ENCODE results near the gene MIS18A. TPM values are rescaled to one million over a fixed set of nuclear protein-coding genes. Genes with fewer than 3 reads are reported as not detected.

MIS18A gene
- total RNA-seq, 1 donor from 2014 or later, result 5.0 TPM

DNA sequence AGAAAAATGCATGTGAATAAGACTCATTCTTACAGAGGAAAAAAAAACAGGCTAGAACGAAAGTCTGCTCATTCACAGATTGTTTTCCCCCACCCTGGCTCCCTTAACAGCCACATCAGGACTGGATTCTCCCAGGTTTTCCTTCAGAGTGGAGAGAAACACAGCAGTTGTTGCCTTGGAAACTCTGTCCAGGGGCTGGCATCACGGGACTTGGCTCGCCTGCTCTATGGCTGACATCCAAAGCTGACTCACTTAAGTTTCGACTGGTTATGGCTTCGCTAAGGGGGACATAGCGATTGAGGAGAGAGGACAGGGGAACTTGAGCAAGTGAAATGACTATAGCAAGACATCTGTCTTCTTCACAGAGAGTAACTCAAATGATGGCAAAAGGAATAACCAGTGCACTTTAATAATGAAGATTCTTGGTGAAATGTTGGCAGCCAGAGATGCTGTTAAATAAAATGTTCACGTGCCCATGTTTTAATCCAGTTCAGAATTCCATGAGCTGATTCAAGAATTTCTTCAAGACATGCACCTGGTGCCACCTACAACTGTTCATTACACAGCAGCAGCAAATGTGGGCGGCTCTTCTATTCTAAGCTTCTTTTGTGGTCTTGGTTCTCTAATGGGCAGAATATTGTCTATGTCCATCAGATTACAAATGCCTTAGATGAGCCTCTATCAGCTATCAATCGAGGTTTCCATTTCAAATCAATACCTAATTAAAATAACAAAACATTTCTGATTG lies 21.8 kb downstream of the MIS18A start:
- TF ChIP-seq CTCF (IDR thresholded peaks at IDR 0.05), result no peak
- Mint-ChIP-seq H3K27me3 (ENCODE audit: low read depth) (no peaks in the 10 kb centered on the region), H3K9me3 (ENCODE audit: low read depth) (no peaks in the 10 kb centered on the region), H3K4me3 (ENCODE audit: unreplicated experiment) (no peak overlapping the region), H3K4me1 (ENCODE audit: low read depth) (peaks cover 41% of the 10 kb centered on the region), H3K27ac (ENCODE audit: unreplicated experiment) (peak overlapping the region; percentile 90), H3K36me3 (ENCODE audit: low read depth) (no peaks in the 10 kb centered on the region)
- DNase-seq (ENCODE audit: low spot score), result no peak

DNA sequence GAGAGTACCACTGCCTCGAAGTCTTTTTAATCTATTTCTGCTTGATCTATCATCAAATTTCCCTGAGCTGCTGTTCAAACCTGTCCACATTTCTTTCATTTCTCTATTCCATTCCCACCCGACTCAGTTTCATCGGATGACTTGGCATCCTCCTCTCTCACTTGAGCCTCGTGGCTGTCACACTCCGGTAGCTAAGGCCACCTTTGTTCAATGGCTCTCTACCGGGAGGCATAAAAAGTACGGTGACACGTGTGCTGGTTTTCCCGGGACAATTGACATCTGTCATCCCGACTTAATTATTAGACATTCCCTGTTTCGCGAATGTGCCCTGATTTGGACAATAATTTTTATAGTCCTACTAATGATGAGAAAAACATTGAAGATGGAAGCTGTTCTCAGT lies 22.6 kb downstream of the MIS18A start:
- peak overlapping the region; percentile 90 for H3K27ac Mint-ChIP-seq (ENCODE audit: unreplicated experiment)
- no peak for DNase-seq (ENCODE audit: low spot score)

GRCh38 chr21:32253215-32253641 lies 25.6 kb downstream of the MIS18A start:
- no peak for TF ChIP-seq CTCF (IDR thresholded peaks at IDR 0.05)
- Mint-ChIP-seq H3K4me1 (ENCODE audit: low read depth) (peaks cover 50% of the 10 kb centered on the region), H3K36me3 (ENCODE audit: low read depth) (peaks cover 1% of the 10 kb centered on the region), H3K27me3 (ENCODE audit: low read depth) (peaks cover 3% of the 10 kb centered on the region), H3K27ac (ENCODE audit: unreplicated experiment) (peak overlapping the region; percentile 15), H3K9me3 (ENCODE audit: low read depth) (no peaks in the 10 kb centered on the region), H3K4me3 (ENCODE audit: unreplicated experiment) (no peak overlapping the region)
- no peak for DNase-seq (ENCODE audit: low spot score)

More for the DNA sequence above, 22.6 kb downstream of the MIS18A start:
- Mint-ChIP-seq H3K4me3 (ENCODE audit: unreplicated experiment) (no peak overlapping the region), H3K9me3 (ENCODE audit: low read depth) (no peaks in the 10 kb centered on the region), H3K27me3 (ENCODE audit: low read depth) (peaks cover 3% of the 10 kb centered on the region), H3K36me3 (ENCODE audit: low read depth) (peaks cover 1% of the 10 kb centered on the region), H3K4me1 (ENCODE audit: low read depth) (peaks cover 41% of the 10 kb centered on the region)
- TF ChIP-seq CTCF (IDR thresholded peaks at IDR 0.05), result no peak

- Mint-ChIP-seq H3K4me1 (ENCODE audit: low read depth) (peaks cover 42% of the 10 kb centered on the region), H3K36me3 (ENCODE audit: low read depth) (peaks cover 1% of the 10 kb centered on the region), H3K9me3 (ENCODE audit: low read depth) (no peaks in the 10 kb centered on the region), H3K27ac (ENCODE audit: unreplicated experiment) (no peak overlapping the region), H3K27me3 (ENCODE audit: low read depth) (peaks cover 3% of the 10 kb centered on the region), H3K4me3 (ENCODE audit: unreplicated experiment) (no peak overlapping the region)
- no peak for TF ChIP-seq CTCF (IDR thresholded peaks at IDR 0.05)
- no peak for DNase-seq (ENCODE audit: low spot score)
Observed at GRCh38 chr21:32252136-32252535, 26.7 kb downstream of the MIS18A start.

GRCh38 chr21:32249511-32250280 lies 29.2 kb downstream of the MIS18A start:
- Mint-ChIP-seq H3K4me3 (ENCODE audit: unreplicated experiment) (no peak overlapping the region), H3K27ac (ENCODE audit: unreplicated experiment) (no peak overlapping the region), H3K27me3 (ENCODE audit: low read depth) (peaks cover 5% of the 10 kb centered on the region), H3K4me1 (ENCODE audit: low read depth) (peaks cover 26% of the 10 kb centered on the region), H3K36me3 (ENCODE audit: low read depth) (peaks cover 1% of the 10 kb centered on the region), H3K9me3 (ENCODE audit: low read depth) (no peaks in the 10 kb centered on the region)
- no peak for TF ChIP-seq CTCF (IDR thresholded peaks at IDR 0.05)
- no peak for DNase-seq (ENCODE audit: low spot score)
